ENCODE measurements around the gene CUL1. TPM values are rescaled to one million over a fixed set of nuclear protein-coding genes. Genes with fewer than 3 reads are reported as not detected.
A peak's percentile ranks its signal among the peaks of the same experiment; 100 is the strongest.

CUL1 gene
- total RNA-seq, 1 donor = 39.8 TPM

DNA sequence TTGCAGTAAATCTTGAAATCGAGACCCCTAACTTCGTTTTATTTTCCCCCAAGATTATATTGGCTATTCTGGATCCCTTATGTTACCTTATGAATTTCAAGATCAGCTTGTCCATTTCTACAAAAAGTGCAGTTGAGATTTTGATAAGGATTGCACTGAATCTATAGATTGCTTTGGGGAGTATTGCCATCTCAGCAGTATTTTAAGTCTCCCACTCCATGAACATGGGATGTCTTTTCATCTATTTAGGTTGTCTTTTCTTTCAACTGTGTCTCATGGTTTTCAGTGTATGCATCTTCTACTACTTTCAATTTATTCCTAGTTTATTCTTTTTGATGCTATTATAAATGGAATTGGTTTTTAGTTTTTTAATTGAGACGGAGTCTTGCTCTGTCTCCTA lies 95.8 kb downstream of the CUL1 start:
- Histone ChIP-seq H3K9me3 (ENCODE audit: low read depth, low read length) (no peaks in the 10 kb centered on the region), H3K4me3 (ENCODE audit: insufficient read depth, low read length) (no peak overlapping the region), H3K27ac (ENCODE audit: low read depth, low read length) (no peak overlapping the region), H4K20me1 (ENCODE audit: insufficient read depth, low read length) (no peaks in the 10 kb centered on the region), H3K4me2 (ENCODE audit: insufficient read depth, low read length) (no peak overlapping the region), H3K27me3 (ENCODE audit: insufficient read depth, low read length) (no peaks in the 10 kb centered on the region), H3K36me3 (ENCODE audit: insufficient read depth, low read length) (peaks cover 81% of the 10 kb centered on the region), H2AFZ (ENCODE audit: low read length) (no peak overlapping the region), H3K79me2 (ENCODE audit: insufficient read depth, low read length) (no peaks in the 10 kb centered on the region), H3K4me1 (ENCODE audit: insufficient read depth, low read length) (no peaks in the 10 kb centered on the region)
- TF ChIP-seq, protein P1, sequence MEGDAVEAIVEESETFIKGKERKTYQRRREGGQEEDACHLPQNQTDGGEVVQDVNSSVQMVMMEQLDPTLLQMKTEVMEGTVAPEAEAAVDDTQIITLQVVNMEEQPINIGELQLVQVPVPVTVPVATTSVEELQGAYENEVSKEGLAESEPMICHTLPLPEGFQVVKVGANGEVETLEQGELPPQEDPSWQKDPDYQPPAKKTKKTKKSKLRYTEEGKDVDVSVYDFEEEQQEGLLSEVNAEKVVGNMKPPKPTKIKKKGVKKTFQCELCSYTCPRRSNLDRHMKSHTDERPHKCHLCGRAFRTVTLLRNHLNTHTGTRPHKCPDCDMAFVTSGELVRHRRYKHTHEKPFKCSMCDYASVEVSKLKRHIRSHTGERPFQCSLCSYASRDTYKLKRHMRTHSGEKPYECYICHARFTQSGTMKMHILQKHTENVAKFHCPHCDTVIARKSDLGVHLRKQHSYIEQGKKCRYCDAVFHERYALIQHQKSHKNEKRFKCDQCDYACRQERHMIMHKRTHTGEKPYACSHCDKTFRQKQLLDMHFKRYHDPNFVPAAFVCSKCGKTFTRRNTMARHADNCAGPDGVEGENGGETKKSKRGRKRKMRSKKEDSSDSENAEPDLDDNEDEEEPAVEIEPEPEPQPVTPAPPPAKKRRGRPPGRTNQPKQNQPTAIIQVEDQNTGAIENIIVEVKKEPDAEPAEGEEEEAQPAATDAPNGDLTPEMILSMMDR (IDR thresholded peaks at IDR 0.05; ENCODE audit: extremely low read depth, low read depth, low read length) = no peak
- DNase-seq (ENCODE audit: insufficient read length, low spot score, missing footprints) = no peak

DNA sequence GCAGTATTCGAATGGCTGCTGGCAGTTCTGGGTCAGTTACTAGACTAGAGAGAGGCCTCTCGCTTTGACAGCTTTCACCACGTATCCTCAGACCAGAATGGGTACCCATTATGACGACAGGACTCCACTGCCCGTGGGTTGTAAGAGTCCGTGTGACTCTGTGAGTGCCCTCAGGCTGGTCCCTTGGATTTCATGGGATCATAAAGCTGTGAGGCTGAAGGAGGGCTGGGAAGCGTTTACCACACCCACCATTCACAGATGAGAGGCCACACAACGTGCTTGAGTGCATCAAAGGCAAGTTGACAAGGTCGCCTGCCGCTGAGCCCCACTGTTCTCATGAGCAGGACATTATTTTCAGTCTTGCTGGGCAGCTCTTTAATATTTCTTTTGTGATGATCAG lies 98.1 kb downstream of the CUL1 start:
- Histone ChIP-seq H3K4me1 (ENCODE audit: insufficient read depth, low read length) (no peaks in the 10 kb centered on the region), H3K27me3 (ENCODE audit: insufficient read depth, low read length) (no peaks in the 10 kb centered on the region), H3K4me3 (ENCODE audit: insufficient read depth, low read length) (no peak overlapping the region), H3K9me3 (ENCODE audit: low read depth, low read length) (no peaks in the 10 kb centered on the region), H3K36me3 (ENCODE audit: insufficient read depth, low read length) (peaks cover 80% of the 10 kb centered on the region), H3K79me2 (ENCODE audit: insufficient read depth, low read length) (no peaks in the 10 kb centered on the region), H3K4me2 (ENCODE audit: insufficient read depth, low read length) (no peak overlapping the region), H3K27ac (ENCODE audit: low read depth, low read length) (no peak overlapping the region), H4K20me1 (ENCODE audit: insufficient read depth, low read length) (no peaks in the 10 kb centered on the region), H2AFZ (ENCODE audit: low read length) (no peak overlapping the region)
- no peak for DNase-seq (ENCODE audit: insufficient read length, low spot score, missing footprints)
- TF ChIP-seq, protein P1 (IDR thresholded peaks at IDR 0.05; ENCODE audit: extremely low read depth, low read depth, low read length) = no peak

DNA sequence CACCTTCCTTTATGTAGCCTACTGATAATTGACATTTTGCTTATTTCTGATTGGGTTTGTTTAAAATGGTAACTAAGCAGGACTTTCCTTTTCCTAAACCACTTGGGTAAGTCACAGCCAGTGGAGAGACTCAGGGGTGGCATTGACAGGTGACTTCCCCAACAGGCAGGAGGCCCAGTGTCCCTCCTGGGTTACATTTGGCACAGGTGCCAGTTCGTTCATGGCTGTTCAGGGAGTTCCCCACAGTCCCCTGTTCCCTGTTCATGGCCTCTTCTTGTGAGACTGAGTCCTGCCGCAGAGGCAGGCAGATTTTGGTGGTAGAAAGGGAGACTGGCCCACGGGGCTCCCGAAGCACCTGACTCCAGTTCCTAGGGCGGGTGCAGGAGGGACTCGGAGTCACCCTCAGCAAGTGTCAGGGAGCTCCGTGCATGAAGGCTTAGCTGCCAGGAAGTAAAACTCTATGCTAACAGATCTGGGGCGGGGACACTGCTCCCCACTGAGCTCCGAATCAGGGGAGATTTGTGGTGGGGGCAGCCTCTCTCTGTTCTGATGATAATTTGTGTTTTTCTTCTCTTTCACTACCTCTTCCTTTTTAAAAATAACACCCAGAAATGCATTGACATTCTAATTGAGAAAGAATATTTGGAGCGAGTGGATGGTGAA lies 101.3 kb downstream of the CUL1 start:
- Histone ChIP-seq H2AFZ (ENCODE audit: low read length) (no peak overlapping the region), H3K36me3 (ENCODE audit: insufficient read depth, low read length) (peaks cover 62% of the 10 kb centered on the region), H3K27ac (ENCODE audit: low read depth, low read length) (no peak overlapping the region), H3K4me3 (ENCODE audit: insufficient read depth, low read length) (no peak overlapping the region), H3K79me2 (ENCODE audit: insufficient read depth, low read length) (no peaks in the 10 kb centered on the region), H3K4me1 (ENCODE audit: insufficient read depth, low read length) (no peaks in the 10 kb centered on the region), H3K9me3 (ENCODE audit: low read depth, low read length) (no peaks in the 10 kb centered on the region), H4K20me1 (ENCODE audit: insufficient read depth, low read length) (no peaks in the 10 kb centered on the region), H3K27me3 (ENCODE audit: insufficient read depth, low read length) (no peaks in the 10 kb centered on the region), H3K4me2 (ENCODE audit: insufficient read depth, low read length) (no peak overlapping the region)
- peak; percentile 66 for DNase-seq (ENCODE audit: insufficient read length, low spot score, missing footprints)
- TF ChIP-seq, protein P1 (IDR thresholded peaks at IDR 0.05; ENCODE audit: extremely low read depth, low read depth, low read length) = no peak

DNA sequence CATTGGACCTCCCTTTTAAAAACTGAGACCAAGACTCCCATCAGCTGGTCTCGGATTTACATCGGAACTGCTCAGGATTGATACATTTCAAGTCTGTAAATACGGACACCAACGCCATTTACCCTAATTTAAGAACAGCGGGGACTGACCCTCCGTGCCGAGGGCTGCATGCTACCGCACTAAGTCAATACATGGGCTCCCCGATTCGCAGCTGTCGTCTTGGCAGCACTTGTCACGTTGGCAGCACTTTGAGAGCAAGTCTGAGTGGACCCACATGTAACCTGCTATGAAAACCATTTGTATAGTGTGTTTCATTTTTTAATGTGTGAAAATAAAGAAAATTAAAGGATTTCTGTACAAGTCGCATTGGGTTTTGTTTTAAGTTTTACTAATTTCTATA lies 102.0 kb downstream of the CUL1 start:
- H3K27me3 ChIP-seq (ENCODE audit: insufficient read depth, low read length) = no peaks in the 10 kb centered on the region
- no peaks in the 10 kb centered on the region for H4K20me1 ChIP-seq (ENCODE audit: insufficient read depth, low read length)
- peaks cover 60% of the 10 kb centered on the region for H3K36me3 ChIP-seq (ENCODE audit: insufficient read depth, low read length)
- no peak overlapping the region for H3K4me2 ChIP-seq (ENCODE audit: insufficient read depth, low read length)
- TF ChIP-seq, protein P1 (IDR thresholded peaks at IDR 0.05; ENCODE audit: extremely low read depth, low read depth, low read length) = no peak
- H2AFZ ChIP-seq (ENCODE audit: low read length) = no peak overlapping the region
- no peaks in the 10 kb centered on the region for H3K79me2 ChIP-seq (ENCODE audit: insufficient read depth, low read length)
- no peaks in the 10 kb centered on the region for H3K4me1 ChIP-seq (ENCODE audit: insufficient read depth, low read length)
- no peak overlapping the region for H3K4me3 ChIP-seq (ENCODE audit: insufficient read depth, low read length)
- H3K9me3 ChIP-seq (ENCODE audit: low read depth, low read length) = no peaks in the 10 kb centered on the region
- no peak for DNase-seq (ENCODE audit: insufficient read length, low spot score, missing footprints)
- H3K27ac ChIP-seq (ENCODE audit: low read depth, low read length) = no peak overlapping the region

Measured in osteoblast (primary cell).